ENCODE data around the gene ZNF655.

- no peak for TF ChIP-seq CTCF (IDR thresholded peaks at IDR 0.05)
- no peak for TF ChIP-seq ZFX (IDR thresholded peaks at IDR 0.05; ENCODE audit: borderline replicate concordance)
Observed at GRCh38 chr7:99557196-99557607, 1.2 kb upstream of the ZNF655 start.

All from 22Rv1 (cell line).